DMS114 treated with DMSO at 0.1 percent for 48 hours (cell line): ENCODE measurements around the gene ADGRG4.

Source experiments
- DNase-seq: peaks from one replicate; lab custom pipeline; 2025; ENCODE audit not compliant: unreplicated experiment; lab: John Stamatoyannopoulos, UW

ADGRG4 gene

DNA sequence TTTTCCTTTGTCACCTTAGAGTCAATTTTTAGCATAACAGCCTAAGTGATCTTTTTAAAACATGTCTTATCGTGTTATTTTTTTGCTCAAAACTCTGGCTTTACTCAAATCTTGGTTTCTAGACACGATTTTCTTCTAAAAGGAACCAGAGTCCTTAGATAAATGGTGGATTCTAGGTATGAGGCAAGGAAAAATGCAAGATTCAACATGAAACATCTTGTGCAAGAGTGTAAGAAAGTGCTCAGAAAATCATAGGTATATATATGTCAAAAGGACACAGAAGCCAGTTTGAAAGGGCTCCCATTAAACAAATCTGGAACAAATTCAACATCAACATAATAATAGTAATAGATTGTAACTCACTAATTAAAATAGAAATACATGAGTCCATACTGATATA is 8.1 kb upstream of the ADGRG4 start:
- DNase-seq: no peak

DNA sequence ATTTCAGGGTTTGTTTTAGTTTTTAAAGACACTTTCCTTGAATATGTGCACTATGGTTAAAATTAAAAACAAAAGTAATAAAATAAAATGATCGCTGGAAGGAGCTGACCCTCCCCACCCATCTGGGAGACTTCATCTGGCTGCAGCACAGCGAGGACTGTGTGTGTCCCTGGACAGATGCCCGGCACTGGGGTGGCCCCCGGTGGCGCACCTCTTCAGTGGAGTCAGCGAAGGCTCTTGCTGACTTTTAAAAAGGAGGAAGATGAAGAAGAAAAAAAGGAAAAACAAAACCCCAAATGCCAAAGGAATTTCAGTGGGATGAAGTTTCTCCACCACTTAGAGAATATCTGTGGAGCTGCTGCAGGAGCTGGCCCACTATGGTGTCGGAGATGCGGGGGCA is 5.4 kb upstream of the ADGRG4 start:
- no peak for DNase-seq

DNA sequence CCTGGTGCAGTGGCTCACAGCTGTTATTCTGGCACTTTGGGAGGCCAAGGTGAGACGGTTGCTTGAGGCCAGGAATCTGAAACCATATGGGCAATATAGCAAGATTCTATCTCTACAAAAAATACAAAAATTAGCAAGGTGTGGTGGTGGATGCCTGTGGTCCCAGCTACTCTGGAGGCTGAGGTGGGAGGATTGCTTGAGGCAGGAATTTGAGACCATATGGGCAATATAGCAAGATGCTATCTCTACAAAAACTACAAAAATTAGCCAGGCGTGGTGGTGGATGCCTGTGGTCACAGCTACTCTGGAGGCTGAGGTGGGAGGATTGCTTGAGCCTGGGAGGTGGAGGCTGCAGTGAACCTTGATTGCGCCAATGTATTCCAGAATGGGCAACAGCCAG is 2.3 kb downstream of the ADGRG4 start:
- DNase-seq: no peak

DNA sequence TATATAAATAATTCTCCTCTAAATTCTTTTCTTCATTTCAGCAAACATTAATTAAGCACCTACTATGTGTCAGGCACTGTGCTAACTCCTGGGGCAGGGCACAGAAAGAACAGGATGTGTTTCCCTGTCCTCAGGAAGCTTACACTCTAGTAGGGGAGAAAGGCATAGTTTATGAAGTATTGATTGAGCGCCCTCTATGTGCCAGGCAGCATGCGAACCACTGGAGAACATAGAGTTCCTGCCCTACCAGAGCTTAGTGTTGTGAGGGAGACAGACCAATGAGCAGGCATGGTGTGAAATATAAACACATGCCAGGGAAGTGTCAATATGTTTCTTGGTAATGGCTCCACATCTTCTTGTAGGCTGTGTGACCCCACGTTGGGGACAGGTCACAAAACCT is 3.7 kb downstream of the ADGRG4 start:
- no peak for DNase-seq

DNA sequence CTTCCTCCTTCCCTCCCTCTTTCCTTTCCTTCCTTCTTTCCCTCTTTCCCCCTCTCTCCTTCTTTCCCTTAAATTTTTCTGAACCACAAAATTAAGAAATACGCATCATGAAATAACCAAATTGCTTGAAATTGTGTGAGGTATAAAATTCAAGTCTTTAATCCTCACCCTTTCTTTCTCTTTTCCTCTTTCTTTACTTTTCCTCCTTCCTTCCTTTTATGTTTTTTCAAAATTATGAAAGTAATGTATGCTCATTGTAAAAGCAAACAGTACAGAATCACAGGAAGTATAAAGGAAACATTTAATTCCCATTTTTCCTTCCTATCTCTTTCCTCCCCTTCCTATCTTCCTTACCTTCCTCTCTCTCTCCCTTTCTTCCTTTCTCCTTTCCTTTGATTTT is 5.4 kb downstream of the ADGRG4 start:
- DNase-seq: no peak

DNA sequence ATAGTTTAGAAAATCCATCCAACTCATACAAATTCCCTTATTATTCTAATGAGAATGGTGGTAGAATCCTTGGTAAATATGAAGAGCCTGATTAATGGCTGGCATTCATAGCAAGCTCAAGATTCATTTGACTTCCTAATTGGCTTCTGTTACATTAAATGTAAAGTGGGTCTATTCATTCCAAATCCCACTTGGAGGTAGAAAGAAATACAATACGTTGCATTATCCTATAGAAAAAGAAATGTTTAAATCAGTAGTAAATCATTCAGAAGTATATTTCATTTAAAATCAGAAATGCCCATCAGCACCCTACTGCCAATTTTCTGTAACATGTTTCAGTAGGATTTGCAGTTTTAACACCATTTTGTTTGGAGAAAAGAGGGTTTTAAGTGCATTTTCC is 6.7 kb downstream of the ADGRG4 start:
- DNase-seq: no peak

DNA sequence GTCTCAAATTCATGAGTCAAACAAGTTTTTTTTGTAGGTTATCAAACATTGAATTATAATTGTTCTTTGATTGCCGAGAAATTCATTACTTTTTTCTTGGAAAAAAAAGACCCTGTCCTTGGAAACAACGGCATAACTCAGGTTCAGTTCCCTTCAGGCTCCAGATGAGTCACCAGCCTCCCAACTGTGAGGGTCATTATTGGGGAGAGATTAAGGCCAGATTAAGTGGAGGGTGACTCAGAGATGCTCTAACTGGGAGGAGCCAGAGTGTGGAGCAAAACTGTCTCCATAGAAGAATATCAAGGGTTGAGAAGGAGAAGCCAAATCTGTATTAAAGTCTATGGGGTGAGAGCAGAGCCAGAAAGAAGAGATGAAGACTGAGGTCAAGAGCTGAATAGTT is 9.6 kb downstream of the ADGRG4 start:
- DNase-seq: no peak

DNA sequence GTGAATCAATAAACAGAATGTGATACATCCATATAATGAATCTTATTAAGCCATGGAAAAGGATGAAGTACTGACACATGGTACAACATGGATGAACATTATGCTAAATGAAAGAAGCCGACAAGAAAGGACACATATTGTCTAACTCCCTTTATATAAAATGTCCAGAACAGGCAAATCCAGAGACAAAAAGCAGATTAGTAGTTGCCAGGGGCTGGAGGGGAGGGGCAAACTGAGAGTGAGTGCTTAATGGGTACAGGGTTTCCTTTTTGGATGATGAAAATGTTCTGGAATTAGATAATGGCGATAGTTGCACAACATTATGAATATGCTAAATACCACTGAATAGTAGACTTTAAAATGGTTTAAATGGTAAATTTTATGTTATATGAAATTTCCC is 17.4 kb downstream of the ADGRG4 start:
- DNase-seq: no peak

DNA sequence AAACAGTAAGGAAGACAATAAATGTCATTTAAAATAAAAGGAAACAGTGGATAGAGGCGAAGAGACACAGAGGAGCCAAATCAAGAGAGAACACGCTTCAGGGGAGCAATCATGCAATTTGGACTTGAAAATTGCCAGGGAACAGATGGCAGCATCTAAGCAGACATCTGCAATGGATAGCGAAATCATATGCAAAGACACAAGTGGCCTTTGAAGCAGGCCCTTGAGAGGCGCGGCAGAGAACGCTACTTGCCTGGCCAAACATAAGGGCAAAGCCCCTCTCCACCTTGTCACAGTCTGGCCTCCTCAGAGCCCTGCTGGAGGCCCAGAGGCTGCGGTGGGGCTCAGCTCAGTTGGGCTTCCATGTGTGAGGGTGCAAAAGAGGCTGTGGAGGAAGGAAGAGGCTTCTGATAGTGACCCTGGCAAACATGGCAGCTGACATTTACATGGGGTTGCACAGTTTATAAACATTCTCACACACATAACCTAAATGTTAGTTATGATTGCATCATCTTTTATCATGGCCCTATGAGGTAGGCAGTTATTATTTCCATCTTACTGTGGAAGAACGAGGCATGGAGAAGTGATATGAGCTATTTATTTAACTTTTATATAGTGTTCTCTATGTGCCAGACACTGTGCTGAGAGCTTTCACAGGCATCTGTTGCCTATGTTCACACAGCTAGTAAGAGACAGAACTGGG is 18.3 kb downstream of the ADGRG4 start:
- no peak for DNase-seq

DNA sequence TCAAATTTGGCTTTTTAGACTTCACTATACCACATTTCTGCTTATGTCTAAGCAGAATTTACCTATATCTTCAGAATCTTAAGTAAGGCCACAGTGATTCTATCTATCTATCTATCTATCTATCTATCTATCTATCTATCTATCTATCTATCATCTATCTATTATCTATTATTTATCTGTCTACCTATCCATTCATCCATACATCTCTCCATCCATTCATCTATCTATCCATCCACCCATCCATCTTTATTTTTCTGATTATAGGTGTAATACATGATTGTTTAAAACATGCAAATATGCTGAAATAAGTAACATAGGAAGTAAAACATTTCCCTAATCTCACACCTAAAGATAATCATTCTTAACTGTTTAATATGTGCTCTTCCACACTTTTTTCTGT is 18.8 kb downstream of the ADGRG4 start:
- no peak for DNase-seq

DNA sequence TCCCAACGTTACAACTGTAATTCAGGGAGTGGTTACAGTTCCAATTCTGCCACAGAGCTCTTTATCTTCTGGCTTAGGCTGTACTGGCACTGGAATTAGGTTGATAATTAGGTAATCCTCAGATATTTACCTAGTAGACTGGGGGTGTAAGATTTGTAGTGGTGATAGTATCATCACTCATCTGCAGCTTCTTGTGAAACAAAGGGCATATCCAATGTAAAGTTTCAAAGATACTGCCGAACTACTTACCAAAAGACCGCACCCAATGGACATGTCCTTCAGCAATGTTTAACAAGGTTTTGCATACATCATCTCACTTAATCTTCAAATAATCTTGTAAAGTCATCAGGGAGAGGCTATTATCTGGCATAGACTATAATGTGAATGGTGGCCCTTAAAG is 20.8 kb downstream of the ADGRG4 start:
- DNase-seq: no peak

DNA sequence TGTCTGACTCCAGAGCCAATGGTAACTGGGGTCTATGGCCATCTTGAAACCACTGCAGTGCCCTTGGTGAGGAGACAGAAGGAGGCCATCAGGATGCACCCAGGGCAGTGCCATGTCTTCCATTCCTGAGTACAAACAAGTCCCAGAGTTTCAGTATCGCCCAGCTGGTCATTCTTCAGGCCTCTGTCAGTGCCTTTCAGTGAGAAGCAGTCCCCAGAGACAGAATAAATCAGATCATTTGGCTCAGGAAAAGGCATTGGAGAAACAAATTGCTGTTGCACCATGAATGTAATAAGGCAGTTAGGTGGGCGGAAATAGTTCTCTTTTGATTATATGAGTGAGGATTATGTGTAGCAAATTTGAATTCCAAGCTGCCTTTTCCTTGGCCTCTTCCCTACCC is 21.3 kb downstream of the ADGRG4 start:
- no peak for DNase-seq

DNA sequence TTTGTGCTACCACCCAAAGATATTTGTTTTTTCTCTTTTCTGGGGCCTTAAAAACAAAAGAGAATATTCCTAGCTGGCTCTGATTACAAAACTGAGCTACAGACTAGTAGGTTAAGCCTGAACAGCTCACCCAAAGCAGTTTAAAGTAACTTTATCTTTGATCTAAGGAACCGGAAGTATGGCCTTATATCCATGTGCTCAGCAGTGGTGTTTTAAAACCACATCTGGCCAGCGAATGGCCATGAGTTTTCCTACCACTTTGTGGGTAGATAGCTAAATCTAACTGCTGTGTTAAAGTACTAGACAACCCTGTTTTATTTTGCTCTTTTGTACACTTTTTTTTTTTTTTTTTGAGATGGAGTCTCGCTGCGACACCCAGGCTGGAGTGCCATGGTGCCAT is 24.6 kb downstream of the ADGRG4 start:
- DNase-seq: no peak

DNA sequence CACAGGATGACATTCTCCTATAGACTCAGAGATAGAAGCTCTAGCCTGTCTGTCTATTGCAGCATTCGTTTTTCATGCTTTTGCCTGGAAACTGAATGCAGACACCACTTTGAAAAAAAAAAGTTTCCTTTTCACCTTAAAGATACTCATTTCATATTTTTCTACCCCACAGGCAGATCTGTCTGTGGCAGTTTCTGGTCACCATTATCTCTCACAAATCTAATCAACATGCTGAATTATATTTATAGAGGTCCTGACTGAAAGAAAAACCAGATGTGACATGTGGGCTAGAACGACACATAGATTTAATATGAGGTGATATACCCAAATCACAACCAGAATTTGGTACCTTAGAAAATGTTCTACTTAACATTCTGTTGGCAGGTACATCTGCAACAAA is 28.2 kb downstream of the ADGRG4 start:
- no peak for DNase-seq

DNA sequence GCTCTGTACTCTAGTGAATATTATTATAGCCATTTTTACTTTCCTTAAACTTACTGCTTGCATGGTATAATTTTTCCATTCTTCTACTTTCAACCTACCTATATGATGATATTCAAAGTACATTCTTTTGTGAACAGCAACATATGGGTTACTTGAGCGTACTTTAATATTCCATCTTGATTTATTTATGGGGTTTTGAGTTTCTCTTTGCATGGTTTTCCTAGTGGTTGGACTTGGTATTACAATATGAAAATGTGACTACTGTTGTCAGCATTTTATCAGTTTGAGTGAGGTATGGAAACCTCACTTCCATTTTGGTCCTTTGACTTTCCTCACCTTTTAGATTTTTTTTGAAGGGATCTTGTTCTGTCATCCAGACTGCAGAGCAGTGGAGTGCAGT is 35.9 kb downstream of the ADGRG4 start:
- DNase-seq: no peak

DNA sequence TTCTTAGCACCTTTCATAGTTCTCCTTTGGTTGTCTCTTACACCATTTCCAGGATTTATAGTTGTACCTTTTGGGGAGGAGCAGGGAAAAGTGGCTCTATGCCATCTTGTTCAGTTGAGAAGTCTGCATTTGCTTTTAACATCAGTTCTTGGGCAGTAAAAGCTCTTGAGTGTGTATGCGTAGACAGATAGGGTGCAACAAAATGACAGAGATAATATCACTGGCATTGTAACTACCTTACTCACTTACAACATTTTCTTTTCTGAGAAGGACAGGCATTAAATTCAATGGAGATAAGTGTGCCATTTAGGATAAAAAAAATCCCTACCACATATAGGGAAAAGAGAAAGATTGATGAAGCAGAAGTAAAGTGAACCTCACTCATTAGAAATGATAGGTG is 38.9 kb downstream of the ADGRG4 start:
- no peak for DNase-seq

DNA sequence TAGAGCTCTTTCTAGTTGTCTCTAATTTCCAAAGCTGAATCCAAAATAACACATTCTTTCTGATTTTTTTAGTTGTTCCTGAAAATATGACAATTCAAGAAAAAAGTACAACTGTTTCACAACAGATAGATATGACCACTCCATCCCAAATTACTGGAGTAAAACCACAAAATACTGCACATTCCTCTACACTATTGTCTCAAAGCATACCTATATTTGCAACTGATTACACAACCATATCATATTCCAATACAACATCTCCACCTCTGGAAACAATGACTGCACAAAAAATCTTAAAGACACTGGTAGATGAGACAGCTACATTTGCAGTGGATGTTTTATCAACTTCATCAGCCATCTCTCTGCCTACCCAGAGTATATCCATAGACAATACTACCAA is 43.6 kb downstream of the ADGRG4 start:
- DNase-seq: no peak

DNA sequence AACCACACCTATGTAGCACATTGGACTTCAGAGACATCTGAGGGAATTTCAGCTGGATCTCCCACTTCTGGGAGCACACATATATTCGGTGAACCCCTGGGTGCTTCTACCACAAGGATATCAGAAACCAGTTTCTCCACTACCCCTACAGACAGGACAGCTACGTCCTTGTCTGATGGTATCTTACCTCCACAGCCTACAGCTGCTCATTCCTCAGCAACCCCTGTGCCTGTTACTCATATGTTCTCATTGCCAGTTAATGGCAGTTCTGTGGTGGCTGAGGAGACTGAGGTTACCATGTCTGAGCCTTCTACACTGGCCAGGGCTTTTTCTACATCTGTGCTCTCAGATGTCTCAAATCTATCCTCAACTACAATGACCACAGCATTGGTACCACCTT is 45.7 kb downstream of the ADGRG4 start:
- DNase-seq: no peak

DNA sequence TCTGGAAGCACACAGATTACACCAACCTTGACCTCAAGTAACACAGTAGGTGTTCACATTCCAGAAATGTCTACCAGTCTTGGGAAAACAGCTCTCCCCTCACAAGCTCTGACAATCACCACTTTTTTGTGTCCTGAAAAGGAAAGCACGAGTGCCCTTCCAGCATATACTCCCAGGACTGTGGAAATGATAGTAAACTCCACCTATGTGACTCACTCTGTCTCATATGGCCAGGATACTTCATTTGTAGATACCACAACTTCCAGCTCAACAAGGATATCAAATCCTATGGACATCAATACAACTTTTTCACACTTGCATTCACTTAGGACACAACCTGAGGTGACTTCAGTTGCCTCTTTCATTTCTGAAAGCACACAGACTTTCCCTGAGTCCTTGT is 46.9 kb downstream of the ADGRG4 start:
- DNase-seq: no peak

DNA sequence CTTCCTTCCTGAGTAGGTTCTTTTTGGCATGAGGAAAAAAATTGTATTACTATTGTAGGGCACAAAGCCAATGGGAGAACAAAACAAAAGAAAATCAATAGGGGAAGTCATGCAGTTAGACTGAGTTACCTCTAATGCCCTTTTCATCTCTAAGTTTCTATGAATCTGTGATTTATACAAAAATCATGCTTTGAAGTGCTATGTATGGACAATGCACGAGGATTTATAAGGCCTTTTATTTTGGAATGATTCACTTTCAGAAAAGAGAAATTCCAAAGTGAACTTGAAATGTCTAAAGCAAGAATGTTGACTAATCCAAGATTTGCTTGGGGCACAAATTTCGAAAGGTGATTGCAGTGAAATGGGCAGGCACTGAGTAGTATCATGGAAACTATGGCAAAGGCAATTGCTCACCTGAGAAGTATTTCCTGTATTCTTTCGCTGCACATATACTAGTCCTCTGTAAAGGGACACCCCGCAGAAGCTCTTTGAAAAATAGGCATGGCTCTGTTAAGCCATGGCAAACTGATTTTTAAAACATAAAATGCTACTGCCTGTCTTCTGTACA is 52.8 kb downstream of the ADGRG4 start:
- DNase-seq: no peak

DNA sequence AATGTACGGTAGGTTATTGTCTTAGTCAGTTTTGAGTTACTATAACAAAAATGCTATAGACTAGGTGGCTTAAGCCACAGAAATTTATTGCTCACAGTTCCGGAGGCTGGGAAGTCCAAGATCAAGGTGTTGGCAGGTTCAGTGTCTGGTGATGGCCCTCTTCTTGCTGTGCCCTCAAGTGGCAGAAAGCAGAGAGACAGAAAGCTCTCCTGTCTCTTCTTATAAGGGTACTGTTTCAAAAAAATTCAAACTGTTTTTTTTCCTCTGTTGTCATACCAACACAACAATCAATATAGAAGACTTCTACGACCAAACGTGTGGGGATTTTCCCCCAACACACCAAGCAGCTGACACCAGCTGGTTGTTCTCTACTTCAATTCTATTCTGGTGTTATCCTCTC is 53.4 kb downstream of the ADGRG4 start:
- DNase-seq: no peak

DNA sequence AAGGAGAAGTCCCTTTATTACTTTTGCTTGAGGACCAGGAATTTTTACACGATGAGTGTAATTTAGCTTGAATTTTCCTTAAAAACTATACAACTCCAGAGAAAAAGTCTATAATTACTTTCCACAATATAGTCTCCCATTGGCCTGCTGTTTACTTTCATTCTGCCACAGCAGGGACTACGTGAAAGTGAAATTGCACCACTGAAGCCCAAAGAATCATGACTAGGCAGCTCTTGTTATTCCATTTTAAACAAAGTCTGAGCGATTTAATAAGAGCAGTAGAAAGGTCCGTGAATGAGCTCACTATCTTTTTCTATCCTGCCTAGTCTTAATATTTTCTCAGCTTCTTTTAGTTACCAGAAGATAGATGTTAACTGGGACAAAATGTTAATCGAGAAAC is 68.6 kb downstream of the ADGRG4 start:
- no peak for DNase-seq

DNA sequence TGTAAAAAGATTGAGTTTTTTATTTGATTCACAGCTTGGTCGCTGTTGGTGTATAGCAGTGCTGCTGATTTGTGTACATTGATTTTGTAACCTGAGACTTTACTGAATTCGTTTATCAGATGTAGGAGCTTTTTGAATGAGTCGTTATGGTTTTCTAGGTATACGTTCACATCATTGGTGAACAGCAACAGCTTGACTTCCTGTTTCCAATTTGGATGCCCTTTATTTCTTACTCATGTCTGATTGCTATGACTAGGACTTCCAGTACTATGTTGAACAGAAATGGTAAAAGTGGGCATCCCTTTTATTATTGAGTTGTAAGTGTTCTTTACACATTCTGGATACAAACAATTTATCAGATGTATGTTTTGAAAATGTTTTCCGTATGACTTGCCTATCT is 76.0 kb downstream of the ADGRG4 start:
- no peak for DNase-seq
